Measurements from ENCODE around the gene GPR179.

The GPR179 gene

GRCh38 chr17:38350035-38350434 is 6.3 kb upstream of the GPR179 start:
- no peak for TF ChIP-seq CTCF (IDR thresholded peaks at IDR 0.05; ENCODE audit: low read depth, low read length)
- Histone ChIP-seq H3K9me3 (ENCODE audit: severe bottlenecking) (no peaks in the 10 kb centered on the region), H3K27ac (no peak overlapping the region), H3K27me3 (ENCODE audit: insufficient read depth, low read depth, severe bottlenecking) (no peaks in the 10 kb centered on the region), H3K4me3 (ENCODE audit: low read depth, low read length) (no peak overlapping the region), H3K36me3 (no peaks in the 10 kb centered on the region; the same call in 1 of the 2 replicates)
- DNase-seq, result no peak

- peak; percentile 91 for TF ChIP-seq CTCF (IDR thresholded peaks at IDR 0.05; ENCODE audit: low read depth, low read length)
- no peak overlapping the region for H3K27ac ChIP-seq
- DNase-seq, result peak; percentile 90
- H3K36me3 ChIP-seq, result no peaks in the 10 kb centered on the region
- no peaks in the 10 kb centered on the region for H3K9me3 ChIP-seq (ENCODE audit: severe bottlenecking)
- H3K27me3 ChIP-seq (ENCODE audit: insufficient read depth, low read depth, severe bottlenecking), result no peaks in the 10 kb centered on the region
- no peak overlapping the region for H3K4me3 ChIP-seq (ENCODE audit: low read depth, low read length)
These were observed 5.5 kb upstream of the GPR179 start for GRCh38 chr17:38349097-38349730.

- Histone ChIP-seq H3K36me3 (no peaks in the 10 kb centered on the region), H3K27me3 (ENCODE audit: insufficient read depth, low read depth, severe bottlenecking) (no peaks in the 10 kb centered on the region), H3K4me3 (ENCODE audit: low read depth, low read length) (no peak overlapping the region), H3K27ac (no peak overlapping the region), H3K9me3 (ENCODE audit: severe bottlenecking) (no peaks in the 10 kb centered on the region)
- no peak for DNase-seq
- no peak for TF ChIP-seq CTCF (IDR thresholded peaks at IDR 0.05; ENCODE audit: low read depth, low read length)
These were observed 2.0 kb upstream of the GPR179 start for GRCh38 chr17:38345743-38346142.

GRCh38 chr17:38344420-38344745 is 627 bp upstream of the GPR179 start:
- H3K9me3 ChIP-seq (ENCODE audit: severe bottlenecking), result no peaks in the 10 kb centered on the region
- no peak for DNase-seq
- H3K27me3 ChIP-seq (ENCODE audit: insufficient read depth, low read depth, severe bottlenecking), result no peaks in the 10 kb centered on the region
- H3K27ac ChIP-seq, result no peak overlapping the region
- H3K4me3 ChIP-seq (ENCODE audit: low read depth, low read length), result no peak overlapping the region
- no peaks in the 10 kb centered on the region for H3K36me3 ChIP-seq
- TF ChIP-seq CTCF (IDR thresholded peaks at IDR 0.05; ENCODE audit: low read depth, low read length), result no peak

- Histone ChIP-seq H3K27me3 (ENCODE audit: insufficient read depth, low read depth, severe bottlenecking) (no peaks in the 10 kb centered on the region), H3K27ac (no peak overlapping the region), H3K4me3 (ENCODE audit: low read depth, low read length) (no peak overlapping the region), H3K9me3 (ENCODE audit: severe bottlenecking) (no peaks in the 10 kb centered on the region), H3K36me3 (no peaks in the 10 kb centered on the region)
- DNase-seq, result no peak
- no peak for TF ChIP-seq CTCF (IDR thresholded peaks at IDR 0.05; ENCODE audit: low read depth, low read length)
These were observed 709 bp downstream of the GPR179 start for GRCh38 chr17:38342886-38343607.

Measured in WERI-Rb-1 (cell line).